ENCODE measurements around the gene APMAP.

Gene APMAP

DNA sequence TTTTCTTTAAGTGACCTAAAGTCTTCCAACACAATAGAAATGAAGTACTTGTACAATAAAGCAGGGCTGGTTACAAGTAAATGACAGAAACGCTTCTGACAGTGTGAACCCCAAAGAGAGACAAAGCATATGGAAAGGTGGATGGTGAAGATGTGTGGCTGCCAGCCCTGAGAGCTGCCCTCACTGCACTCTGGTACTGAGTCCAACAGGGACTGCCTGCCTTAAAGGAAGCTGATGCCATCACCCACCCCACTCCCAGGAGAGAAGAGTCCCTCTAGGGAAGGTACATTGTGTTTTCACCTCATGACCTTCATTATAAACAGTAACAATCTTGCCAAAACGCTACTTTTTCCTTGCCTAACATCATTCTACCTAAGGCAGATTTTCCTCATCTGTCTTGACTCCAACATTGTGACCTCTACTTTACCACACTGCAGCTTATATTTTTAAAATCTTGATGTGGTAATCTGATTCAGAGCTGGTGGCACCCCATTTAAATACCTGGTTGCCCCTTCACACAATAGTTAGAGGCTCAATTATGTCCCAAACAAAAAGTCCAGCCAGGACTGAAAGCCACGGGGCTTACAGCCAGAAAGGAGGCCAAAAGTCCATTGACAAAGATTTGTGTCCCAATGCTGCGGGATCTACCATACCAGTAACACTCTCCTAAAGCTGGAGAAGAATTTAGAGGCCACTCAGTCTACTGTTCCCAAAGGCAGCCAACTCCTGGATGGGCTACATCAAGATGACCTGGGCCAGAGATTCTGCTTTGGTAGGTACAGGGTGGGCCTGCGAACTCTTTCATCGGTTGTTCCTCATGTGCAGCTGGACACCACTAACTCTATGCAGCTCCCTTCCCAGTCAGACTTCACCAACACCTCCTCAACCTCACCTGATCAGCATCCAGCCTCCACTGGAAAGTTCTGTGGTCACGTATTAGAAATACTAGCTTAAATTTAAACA is 4.4 kb downstream of the APMAP start:
- no peak for DNase-seq (ENCODE audit: low spot score)

DNA sequence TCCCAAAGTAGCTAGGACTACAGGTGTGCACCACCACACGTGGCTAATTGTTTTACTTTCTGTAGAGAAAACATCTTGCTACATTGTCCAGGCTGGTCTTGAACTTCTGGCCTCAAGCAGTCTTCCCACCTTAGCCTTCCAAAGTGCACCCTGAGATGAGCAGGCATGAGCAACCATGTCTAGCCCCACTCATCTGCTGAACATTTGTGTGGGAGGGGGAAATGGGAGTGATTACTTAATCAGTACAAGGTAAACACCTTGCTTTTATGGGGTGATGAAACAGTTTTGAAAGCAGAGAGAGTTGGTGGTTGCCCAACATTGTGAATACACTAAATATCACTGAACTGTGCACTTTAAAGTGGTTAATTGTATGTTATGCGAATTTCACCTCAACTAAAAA is 5.3 kb downstream of the APMAP start:
- DNase-seq (ENCODE audit: low spot score): no peak

DNA sequence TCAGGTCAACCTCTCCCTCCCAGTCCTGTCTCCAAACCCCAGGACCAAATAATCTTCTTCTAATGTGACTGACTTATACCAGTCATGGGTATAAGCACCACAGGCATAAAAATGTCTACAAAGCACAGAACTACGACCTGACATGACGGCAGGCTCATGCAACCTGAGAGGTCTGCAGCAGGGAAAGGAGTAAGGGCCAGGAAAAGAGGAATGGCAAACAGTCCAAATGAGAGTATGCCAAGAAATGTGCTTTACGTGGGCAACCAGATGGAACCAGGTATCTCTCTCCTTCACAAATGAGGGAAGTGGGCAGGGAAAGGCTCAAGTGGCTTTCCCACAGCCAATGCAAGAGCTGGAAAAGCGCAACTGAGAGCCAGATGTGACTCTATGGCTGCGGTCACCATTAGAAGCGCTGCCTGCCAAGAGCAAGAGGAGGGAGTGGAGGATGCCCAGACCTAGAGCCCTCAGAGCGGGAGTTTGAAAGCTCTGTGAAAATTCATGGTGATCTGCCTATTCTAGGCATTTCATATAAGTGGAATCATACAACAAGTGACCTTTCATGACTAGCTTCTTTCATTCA is 6.0 kb downstream of the APMAP start:
- DNase-seq (ENCODE audit: low spot score): no peak

DNA sequence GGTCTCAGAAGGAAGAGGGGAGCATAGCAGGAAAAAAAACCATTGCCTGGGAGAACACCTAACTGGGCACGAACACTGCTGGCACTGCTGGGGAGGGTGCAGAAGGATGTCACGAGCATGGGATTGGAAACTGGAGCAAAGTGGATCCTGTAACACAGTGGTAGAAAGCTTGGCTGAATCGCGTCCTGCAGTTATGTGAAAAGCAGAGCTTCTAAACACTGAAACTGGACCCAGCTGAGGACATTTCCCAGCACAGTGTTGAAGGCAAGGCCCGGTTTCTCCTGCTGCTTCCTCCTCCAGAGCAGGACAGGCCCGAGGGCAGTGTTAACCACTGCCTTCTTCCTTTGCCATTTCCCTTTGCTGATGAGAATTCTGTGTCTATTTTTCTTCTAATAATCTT is 6.7 kb downstream of the APMAP start:
- DNase-seq (ENCODE audit: low spot score): no peak

DNA sequence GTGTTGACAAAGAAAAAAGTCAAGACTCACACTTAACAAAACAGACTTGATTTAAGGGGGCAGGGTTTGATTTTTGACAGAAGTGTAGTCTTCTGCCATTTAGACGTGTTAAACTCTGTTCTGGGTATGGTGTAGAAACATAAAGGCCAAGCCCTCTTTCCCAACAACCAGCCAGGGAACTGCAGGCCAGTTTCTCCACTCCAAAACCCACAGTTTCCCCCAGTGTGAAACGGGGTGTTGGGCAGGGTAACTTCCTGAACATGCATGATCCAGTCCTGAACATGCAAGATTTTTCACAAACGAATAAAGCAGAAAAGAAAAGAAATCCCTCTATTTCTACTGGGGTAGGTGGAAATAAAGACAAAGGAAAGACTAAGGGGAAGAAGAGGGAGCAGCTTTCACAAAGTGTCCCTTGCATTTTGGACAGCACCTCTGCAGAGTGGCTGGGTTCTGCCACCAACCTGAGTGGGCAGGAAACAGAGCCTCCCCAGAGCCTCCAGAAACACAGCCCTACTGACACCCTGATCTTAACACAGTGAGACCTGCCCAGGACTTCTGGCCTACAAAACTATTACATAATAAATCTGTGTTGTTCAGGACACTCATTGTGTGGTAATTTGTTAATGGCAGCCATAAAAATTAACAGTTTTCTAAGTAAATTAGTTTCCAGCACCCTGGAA is 7.5 kb downstream of the APMAP start:
- DNase-seq (ENCODE audit: low spot score): no peak

DNA sequence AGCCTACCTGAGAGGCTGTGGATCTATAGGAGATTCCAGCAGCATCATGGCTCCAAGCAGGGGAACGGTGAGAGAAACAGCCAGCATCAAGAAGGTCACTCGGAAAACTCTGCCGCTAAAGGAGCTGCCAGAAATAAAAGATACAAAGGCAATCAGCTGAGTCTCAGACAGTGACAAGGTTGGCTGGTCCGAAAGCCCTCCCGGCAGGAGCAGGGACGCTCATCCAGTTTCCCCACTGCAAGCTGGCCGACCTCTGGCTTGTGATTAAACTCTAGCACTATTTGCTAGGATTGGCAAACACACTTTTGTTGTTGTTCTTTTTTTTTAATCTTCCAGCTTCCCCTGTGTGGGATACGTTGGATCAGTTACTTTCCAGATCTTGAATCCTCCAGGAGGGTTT is 8.7 kb downstream of the APMAP start:
- DNase-seq (ENCODE audit: low spot score): no peak

DNA sequence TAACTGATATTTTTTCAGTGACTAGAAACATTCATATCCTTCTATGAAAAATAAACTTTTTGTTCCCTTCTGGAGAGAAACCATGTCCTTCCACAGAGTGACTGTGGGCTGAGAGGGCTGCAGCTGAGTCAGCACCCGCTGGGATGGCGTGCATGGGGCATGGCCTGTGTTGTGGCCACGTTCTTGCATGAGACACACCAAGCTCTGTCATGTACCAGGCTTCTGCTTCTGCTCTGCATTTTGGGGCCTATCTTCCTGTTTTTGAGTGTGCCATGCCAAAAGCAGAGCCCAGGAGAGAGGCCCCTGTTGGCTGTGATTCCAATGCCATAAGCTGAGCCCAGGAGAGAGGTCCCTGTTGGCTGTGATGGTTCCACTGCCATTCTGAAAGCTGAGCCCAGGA is 10.8 kb downstream of the APMAP start:
- DNase-seq (ENCODE audit: low spot score): no peak

DNA sequence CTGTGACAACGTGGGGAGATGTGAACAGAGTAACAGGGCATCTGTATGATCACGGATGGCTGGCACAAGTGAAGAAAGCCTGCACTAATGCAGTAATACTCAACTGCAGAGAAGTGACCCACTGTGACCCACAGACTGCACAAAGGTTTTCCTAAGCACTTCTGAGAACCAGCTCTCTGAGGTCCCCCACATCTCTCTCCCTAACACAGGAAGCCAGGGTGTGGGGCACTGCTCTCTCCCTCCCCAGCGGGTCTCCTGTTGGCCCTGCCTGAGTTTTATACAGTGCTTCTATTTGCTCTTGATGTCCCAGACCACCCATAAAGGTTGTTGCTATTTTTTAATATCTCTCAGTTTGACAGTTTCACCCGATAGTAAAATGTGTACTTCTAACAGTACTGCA is 11.3 kb downstream of the APMAP start:
- no peak for DNase-seq (ENCODE audit: low spot score)

DNA sequence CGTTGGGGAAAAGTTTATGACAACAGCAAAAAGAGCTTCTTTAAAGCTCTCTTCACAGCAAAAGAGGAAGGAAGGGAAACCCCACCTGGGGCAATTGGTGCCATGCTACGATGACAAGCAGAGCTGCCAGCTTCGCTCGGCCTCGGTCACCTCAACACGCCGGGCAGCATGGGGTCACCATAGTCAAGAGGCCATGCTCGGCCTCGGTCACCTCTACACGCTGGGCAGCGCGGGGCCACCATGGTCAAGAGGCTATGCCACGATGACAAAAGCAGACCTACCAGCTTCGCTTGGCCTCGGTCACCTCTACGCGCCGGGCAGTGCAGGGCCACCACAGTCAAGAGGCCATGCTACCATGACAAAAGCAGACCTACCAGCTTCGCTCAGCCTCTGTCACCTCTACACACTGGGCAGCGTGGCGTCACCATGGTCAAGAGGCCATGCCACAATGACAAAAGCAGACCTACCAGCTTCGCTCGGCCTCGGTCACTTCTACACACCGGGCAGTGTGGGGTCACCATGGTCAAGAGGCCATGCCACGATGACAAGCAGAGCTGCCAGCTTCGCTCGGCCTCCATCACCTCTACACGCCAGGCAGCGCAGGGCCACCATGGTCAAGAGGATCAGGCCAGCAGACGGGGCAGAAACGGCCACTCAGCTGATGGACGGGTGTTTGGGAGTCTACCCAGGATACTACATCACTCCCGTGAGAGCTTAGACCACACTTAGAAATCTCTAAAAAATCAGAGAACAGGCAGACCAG is 12.1 kb downstream of the APMAP start:
- no peak for DNase-seq (ENCODE audit: low spot score)

DNA sequence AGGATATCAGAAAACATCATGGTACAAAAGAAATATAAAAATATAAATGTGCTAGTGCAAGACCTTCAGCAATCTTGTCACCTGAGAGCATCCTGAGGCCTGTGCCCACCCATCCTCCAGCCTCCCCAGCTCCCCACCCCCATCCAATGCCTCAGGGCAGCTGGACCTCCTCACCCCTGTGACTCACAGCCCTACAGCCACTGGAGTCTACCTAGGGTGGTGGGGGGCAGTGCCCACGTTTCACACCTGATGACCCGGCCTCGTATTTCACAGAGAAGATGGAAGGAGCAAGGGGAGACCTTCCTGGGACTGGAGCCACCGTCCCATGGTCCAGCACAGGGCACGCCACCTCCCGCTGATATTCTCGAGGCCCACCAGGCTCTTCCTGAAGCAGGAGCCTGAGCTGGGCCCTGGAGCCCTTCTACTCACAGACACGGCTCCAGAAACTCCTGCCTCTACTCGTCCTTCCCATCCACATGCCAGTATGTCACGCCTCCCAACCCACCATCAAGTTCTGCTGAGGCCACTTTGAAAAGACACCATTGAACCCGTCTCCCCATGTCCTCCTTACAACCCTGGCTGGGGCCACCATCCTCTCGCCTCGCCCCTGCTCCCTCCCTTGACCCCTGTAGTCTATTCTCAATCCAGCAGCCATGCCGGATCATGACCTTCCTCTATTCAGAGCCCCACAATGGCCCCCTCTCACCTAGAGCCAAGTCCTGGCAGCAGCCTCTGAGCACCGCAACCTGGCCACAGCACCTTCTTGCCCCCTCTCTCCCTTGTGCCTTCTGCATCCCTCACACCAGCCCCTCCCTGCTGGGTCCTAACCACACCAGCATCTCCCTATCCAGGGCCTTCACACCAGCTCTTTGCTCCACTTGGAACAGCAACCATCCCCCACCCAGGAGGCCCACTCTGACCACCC is 13.3 kb downstream of the APMAP start:
- no peak for DNase-seq (ENCODE audit: low spot score)

DNA sequence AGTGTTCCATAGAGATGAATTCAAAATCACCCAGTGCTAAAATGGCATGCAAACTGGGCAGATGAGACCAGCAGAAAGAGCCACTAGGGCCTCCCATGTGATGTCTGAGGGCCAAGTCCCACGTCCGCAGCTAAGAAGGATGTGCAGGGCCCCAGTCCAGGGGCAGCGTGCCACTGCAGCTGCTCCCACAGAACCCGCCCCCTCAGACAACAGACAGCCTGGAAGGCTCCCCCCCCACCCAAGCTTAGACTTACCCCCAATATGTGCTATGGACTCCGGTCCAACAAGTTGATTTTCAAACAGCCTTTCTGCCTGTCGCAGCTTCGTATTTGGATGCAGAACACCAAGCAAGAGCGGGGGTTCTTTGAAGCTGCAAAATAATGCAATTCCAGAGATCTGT is 14.0 kb downstream of the APMAP start:
- no peak for DNase-seq (ENCODE audit: low spot score)

DNA sequence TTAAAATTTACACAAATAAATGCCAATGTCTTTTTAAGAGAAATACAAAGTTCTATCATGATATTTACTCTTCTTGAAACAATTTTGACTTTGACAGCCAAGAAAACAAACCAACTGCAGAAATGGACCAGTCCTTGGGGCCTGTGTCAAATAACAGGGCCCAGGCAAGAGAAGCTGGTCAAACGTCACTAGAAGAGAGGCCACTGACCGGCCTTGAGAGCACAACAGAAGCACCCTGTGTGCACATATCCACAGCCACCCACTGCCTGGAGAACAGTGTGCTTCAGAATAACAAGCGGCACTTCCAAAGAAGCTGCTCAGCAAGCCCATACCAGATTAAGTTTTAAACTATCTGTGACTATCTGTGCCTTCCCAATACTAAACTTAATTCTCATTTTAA is 14.8 kb downstream of the APMAP start:
- no peak for DNase-seq (ENCODE audit: low spot score)

DNA sequence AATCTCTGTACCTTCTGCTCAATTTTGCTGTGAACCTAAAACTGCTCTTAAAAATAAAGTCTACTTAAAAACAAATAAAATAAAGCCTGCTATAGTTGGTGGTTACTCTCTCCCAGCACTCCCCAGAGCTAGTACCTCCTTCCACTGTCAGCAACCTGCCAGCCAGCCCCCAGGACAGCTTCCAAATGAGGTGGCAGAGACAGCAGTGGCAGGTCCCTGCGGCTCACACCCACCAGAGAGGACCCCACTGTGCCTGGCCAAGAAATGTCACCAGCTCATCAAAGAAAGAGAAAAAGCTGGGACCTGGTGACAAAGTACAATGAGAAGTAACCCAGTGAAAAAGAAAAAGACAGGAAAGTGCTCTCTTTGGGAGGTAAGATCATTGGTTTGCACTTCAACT is 15.2 kb downstream of the APMAP start:
- no peak for DNase-seq (ENCODE audit: low spot score)

DNA sequence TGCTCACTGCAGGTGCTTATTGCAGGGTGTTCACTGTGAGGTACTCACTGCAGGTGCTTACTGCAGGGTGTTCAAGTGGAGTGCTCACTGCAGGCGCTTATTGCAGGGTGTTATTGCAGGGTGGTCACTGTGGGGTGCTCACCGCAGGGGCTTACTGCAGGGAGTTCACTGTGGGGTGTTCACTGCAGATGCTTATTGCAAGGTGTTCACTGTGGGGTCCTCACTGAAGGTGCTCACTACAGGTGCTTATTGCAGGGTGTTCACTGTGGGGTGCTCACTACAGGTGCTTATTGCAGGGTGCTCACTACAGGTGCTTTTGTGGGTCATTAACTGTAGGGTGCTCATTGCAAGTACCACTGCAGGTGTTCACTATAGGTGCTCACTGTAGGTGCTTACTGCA is 20.2 kb downstream of the APMAP start:
- DNase-seq (ENCODE audit: low spot score): no peak

DNA sequence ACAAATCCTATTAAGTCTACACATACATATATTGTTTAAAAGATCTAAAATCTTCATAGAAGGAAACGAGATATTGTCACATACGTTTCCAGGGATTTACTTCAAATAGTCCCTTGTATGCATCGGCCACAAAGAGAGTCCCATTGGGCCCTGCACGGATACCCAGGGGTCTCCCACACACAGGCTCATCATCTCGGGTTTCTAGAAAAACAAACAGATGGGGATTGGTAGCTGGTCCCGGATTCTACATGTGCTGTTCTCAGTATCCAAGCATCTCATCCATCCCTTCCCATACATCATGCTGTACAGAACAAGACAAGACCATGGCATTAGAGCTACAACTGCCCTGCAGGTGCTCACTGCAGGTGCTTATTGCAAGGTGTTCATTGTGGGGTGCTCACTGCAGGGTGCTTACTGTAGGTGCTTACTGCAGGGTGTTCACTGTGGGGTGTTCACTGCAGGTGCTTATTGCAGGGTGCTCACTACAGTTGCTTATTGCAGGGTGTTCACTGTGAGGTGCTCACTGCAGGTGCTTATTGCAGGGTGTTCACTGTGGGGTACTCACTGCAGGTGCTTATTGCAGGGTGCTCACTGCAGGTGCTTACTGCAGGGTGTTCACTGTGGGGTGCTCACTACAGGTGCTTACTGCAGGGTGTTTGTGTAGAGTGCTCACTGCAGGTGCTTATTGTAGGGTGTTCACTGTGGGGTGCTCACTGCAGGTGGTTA is 21.0 kb downstream of the APMAP start:
- no peak for DNase-seq (ENCODE audit: low spot score)

DNA sequence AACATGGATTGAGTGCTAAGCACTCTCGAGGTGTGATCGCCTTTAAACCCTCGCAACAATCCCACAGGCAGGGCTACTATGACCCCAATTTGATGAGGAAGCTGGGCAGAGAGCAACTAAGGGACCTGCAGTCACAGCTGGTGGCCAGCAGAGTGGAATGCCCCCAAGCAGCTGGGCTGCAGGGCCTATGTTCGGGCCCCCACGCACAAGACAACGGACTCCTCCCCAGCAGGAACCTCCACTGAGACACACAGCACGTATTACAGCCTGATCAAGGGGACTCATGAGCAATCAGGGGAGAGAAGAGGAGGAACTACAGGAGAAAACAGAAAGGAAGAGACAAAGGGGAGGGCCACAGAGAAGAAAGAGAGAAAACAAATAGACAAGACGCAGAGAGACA is 21.8 kb downstream of the APMAP start:
- DNase-seq (ENCODE audit: low spot score): no peak

DNA sequence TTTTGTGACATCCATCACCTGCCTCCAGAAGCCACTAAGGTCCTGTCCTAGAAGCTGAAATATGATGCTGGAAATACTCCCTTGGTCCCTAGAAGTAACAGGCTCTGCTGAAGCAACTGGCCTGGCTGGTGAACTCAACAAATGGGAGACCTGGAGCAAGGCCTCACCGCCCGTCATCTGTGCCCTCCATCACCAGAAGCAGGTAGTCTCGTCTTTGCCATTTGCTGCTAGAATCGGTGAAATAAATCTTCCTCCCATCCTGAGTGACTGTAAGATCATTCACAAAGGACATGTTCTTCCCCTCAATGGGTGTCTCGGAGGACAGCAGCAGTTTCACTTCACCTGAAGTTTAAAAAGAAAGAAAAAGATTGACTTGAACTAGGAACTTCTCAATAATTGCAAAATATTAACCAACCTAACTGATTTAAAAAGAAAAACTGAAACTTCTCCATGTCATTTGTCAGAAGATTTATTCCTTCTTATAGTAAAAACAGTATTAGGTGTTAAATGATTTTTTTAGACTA is 22.5 kb downstream of the APMAP start:
- DNase-seq (ENCODE audit: low spot score): no peak

DNA sequence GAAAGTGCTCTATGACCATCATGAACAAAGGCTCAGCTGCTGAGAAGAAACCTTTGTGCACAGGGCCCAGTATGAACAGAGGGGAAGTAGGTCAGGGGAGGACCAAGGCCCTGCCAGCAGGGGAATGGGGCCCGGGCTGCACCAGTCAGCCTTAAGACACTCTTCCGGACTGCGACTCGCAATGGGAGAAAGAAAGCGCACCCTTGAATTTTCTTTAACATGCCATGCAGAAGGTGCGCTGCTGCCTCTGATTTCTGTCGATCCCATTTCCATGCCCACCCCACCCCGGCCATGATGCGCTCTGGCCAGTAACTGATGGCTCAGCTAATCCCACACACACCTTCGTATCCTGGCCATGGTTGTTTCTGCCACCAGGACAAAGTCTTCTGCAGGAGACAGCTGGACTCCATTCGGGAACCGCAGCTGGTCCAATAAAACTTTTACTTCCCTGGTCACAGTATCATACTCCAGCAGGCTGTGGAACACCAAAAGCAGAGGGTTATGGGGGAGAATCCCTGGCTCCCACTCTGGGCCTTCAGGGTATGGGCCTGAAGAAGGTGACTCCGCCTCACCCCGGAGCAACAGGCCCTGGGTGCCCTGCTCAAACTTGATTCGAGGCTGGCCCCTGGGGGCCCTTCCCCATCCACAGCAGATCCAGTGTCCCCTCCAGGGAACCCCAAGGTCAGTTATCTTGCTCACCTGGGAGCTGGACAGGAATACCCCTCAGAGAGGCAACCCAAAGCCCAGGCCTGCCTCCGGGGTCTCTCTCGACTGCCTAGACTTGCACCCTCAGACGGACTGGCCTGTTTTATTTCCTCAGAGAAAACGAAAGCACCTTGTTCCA is 23.1 kb downstream of the APMAP start:
- no peak for DNase-seq (ENCODE audit: low spot score)

DNA sequence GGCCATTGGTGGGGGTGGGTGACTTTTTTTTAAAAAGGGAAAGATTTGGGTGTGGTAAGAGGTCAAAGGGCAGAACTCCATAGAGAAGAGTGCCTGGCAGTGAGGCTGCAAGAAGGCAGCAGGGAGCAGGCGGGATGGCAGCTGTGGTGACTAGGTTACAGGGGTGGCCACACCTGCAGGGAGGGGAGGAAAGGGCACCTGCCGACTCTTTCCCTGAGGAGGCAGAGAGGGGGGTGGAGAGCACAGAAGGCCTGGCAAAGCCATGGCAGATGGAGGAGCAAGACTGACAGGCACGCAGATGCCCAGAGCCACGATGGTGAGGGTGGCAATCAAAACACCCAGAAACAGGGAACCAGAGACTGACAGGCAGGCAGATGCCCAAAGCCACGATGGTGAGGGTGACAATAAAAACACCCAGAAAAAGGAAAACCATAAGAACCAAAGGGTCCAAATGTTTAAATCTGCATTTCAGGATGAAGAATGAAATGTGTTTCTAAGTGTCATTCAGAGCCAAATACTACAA is 24.2 kb downstream of the APMAP start:
- DNase-seq (ENCODE audit: low spot score): no peak

Data from CD4-positive, alpha-beta T cell treated with Interleukin-6 at 100 ng/mL for 8 hours (primary cell).